PFSK-1 (cell line): Measurements from ENCODE around the gene GH2.
"Not testable (repeated sequence)": the region's sequence is repeated elsewhere in the genome, so short reads cannot be mapped to it uniquely, and the experiment has no call there.

Experiments
- FOXP2 ChIP-seq: optimal IDR thresholded peaks from 2 replicates; pipeline ENCODE3; 2011; ENCODE audit warnings: borderline replicate concordance, control low read depth, inconsistent platforms; ENCODE audit not compliant: insufficient read depth; ENCODE audit errors: extremely low read length, extremely low read depth
- POLR2AphosphoS5 ChIP-seq: IDR thresholded peaks from 2 replicates; pipeline ENCODE4 v1.6.1; 2012; ENCODE audit warnings: low read depth, mild to moderate bottlenecking, control low read depth, low read length, moderate library complexity
- SIN3A ChIP-seq: IDR thresholded peaks from 2 replicates; pipeline ENCODE4 v1.6.1; 2012; ENCODE audit warnings: mild to moderate bottlenecking, low read length, moderate library complexity, borderline replicate concordance; ENCODE audit not compliant: insufficient read depth
- TAF1 ChIP-seq: IDR thresholded peaks from 2 replicates; pipeline ENCODE4 v1.6.1; 2012; ENCODE audit warnings: low read length, control low read depth, borderline replicate concordance; ENCODE audit not compliant: insufficient read depth
- TF ChIP-seq, protein P1 (sequence below), 2 experiments: IDR thresholded peaks; 2 replicates each; pipeline versions ENCODE4 v1.6.1 to v1.8.0; 2011 to 2012; ENCODE audit warnings: low read depth in 2 of 2, low read length in 2 of 2, control low read depth in 1 of 2, inconsistent platforms in 1 of 2, mild to moderate bottlenecking in 1 of 2, moderate library complexity in 1 of 2; ENCODE audit not compliant: insufficient read depth in 1 of 2

GH2 gene

DNA sequence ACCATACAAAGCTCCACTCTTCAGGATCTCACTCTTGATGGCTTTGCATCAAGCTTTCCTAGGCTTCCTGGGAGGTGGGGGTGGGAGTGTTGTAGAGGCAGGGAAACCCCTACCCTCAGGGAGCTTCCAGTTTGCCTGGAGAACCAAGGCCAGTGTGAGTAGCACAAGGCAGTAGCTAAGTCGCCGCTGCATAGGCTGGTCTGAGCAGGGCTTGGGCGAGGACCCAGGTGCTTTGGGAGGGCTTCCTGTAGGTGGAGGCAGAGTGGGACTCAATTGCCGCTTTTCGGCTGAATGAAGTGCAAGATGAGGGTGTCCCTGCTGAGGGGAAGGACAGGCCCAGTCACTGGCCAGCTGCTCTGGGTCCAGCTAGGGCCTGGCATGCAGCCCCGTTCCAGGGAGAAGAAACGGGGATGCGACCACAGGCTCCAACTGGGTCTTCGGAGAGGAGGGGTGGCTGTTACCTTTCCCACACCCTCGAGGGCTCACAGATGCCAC is 46.5 kb upstream of the GH2 start:
- TF ChIP-seq SIN3A: no peak
- no peak for TF ChIP-seq POLR2AphosphoS5

DNA sequence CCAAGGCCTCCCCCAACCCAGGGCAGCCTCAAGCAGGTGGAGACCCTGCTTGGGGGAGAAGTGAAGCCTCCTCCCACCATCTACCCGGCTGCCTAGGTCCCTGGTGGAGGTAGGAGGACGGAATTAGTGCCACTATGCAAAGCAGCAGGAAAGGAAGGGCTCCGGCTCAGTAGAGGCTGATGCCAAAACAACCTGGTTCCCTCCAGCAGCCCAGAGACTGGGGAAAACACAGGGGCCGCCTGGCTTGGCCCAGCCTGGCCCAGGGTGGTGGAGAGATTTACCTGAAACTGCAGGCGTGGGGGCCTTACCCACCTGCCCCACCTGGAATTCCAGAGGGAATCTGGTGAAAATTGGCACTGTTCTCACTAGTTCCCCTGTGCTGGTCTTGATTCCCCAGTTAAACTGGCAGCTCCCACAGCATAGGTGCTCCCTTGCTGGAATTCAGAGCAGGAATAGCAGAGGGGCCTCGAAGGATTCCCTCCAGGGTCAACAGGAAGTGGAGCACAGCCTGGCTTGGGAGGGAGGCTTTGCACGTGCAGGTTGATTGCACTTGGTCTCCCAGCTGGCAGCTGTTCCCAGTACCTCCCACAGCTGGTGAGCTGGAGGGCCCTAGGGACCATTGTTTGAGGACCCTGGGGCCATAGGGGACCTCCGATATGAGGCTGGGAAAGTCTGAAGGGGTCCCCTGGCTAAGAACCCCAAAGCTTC is 45.9 kb upstream of the GH2 start:
- no peak for TF ChIP-seq FOXP2
- TF ChIP-seq TAF1: no peak
- no peak for TF ChIP-seq SIN3A
- TF ChIP-seq, protein P1, sequence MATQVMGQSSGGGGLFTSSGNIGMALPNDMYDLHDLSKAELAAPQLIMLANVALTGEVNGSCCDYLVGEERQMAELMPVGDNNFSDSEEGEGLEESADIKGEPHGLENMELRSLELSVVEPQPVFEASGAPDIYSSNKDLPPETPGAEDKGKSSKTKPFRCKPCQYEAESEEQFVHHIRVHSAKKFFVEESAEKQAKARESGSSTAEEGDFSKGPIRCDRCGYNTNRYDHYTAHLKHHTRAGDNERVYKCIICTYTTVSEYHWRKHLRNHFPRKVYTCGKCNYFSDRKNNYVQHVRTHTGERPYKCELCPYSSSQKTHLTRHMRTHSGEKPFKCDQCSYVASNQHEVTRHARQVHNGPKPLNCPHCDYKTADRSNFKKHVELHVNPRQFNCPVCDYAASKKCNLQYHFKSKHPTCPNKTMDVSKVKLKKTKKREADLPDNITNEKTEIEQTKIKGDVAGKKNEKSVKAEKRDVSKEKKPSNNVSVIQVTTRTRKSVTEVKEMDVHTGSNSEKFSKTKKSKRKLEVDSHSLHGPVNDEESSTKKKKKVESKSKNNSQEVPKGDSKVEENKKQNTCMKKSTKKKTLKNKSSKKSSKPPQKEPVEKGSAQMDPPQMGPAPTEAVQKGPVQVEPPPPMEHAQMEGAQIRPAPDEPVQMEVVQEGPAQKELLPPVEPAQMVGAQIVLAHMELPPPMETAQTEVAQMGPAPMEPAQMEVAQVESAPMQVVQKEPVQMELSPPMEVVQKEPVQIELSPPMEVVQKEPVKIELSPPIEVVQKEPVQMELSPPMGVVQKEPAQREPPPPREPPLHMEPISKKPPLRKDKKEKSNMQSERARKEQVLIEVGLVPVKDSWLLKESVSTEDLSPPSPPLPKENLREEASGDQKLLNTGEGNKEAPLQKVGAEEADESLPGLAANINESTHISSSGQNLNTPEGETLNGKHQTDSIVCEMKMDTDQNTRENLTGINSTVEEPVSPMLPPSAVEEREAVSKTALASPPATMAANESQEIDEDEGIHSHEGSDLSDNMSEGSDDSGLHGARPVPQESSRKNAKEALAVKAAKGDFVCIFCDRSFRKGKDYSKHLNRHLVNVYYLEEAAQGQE (IDR thresholded peaks at IDR 0.05; ENCODE audit: insufficient read depth in 1 of 2, low read depth in 2 of 2, low read length in 2 of 2): no peak

DNA sequence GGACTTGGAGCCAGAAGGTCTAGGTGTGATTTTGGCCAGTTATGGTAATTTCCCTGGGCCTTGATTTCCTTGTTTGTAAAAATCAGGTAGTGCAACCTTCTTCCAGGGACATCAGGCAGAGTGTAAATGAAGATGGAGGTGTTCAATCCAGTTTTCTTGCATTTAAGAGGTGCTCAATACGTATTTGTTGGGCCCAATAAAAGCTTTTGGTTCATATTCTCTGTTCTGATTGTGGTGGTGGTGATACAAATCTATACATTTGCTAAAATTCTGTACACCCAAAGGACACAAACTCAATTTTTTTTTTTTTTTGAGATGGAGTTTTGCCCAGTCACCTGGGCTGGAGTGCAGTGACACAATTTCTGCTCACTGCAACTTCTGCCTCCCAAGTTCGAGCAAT is 44.4 kb upstream of the GH2 start:
- no peak for TF ChIP-seq FOXP2
- TF ChIP-seq SIN3A: no peak
- no peak for TF ChIP-seq TAF1
- no peak for TF ChIP-seq POLR2AphosphoS5
- TF ChIP-seq, protein P1 (IDR thresholded peaks at IDR 0.05; ENCODE audit: insufficient read depth in 1 of 2, low read depth in 2 of 2, low read length in 2 of 2): no peak

DNA sequence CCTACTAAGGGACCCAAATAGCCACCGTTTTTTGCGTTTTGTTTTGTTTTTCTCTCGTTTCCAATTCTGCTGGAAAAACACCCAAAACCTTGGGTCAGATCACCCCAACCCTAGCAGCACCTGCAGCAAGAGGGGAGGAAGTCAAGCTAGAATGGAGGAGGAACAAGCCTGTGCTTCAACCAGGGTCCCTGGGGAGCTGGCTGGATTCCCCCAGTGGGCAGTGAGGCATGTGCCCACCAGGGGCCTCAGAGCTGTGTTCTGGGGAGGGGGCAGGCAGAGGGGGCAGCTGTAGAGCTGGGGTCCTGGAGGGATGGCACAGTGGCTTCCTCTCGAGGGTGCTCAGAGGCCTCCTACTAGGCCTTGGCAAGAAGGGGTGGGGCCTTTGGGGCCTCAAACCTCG is 43.9 kb upstream of the GH2 start:
- TF ChIP-seq TAF1 (no peak), FOXP2 (no peak), SIN3A (no peak), POLR2AphosphoS5 (no peak)
- TF ChIP-seq, protein P1 (IDR thresholded peaks at IDR 0.05; ENCODE audit: insufficient read depth in 1 of 2, low read depth in 2 of 2, low read length in 2 of 2): no peak

DNA sequence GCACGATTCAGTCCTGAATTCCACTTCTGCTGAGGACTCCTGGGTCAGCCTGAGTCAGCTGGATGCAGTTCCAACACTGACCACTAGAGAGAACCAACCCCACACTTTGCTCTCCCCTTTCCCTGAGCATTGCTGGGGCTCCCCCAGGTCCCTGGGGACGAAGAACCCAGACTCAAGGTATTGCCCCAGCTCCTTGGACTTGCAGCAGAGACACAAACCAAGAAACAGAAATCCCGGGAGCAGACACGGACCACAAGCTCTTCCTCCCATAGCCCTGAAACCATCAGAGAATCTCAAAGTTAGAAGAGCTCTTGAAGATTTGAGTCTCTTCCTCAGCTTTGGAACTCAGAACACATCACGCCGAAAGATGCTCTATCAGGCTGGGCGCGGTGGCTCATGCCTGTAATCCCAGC is 37.6 kb upstream of the GH2 start:
- no peak for TF ChIP-seq POLR2AphosphoS5
- TF ChIP-seq SIN3A: no peak
- no peak for TF ChIP-seq TAF1
- no peak for TF ChIP-seq FOXP2

DNA sequence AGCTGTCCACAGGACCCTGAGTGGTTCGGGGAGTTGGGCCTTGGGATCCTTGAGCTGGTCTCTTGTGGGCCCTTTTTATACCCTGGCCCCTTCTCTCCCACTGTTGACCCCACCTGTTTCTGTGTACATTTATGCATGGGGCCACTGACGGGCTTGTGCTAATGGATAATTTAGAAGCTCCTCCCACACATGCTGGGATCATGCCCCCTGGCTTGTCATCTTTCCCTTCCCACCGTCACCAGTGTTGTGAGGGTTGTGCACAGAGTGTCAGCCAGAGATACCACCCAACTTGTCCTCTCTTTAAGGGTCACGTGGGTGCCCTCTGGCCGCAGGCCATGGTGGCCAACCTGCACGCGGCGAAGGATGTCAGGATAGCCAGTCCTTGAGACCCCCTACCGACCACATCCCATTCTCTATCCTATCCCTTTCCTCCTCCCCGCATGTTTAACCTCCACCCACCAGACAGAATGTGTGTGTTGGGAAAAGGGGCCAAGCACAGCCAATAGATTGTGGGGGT is 37.1 kb upstream of the GH2 start, which contains the start of gene GH1:
Gene GH1 (minus strand): TSS at position 51 of the 517 bp plus-strand sequence. CDS start 63 bp downstream, outside the sequence.
- TF ChIP-seq FOXP2, SIN3A, TAF1: not testable (repeated sequence)
